ENCODE data around the gene CAMSAP2.

GRCh38 chr1:200733907-200734306 lies 4.8 kb upstream of the CAMSAP2 start:
- no peak for TF ChIP-seq RORB (CRISPR knock-in tag; IDR thresholded peaks at IDR 0.05)
- TF ChIP-seq, protein P1, sequence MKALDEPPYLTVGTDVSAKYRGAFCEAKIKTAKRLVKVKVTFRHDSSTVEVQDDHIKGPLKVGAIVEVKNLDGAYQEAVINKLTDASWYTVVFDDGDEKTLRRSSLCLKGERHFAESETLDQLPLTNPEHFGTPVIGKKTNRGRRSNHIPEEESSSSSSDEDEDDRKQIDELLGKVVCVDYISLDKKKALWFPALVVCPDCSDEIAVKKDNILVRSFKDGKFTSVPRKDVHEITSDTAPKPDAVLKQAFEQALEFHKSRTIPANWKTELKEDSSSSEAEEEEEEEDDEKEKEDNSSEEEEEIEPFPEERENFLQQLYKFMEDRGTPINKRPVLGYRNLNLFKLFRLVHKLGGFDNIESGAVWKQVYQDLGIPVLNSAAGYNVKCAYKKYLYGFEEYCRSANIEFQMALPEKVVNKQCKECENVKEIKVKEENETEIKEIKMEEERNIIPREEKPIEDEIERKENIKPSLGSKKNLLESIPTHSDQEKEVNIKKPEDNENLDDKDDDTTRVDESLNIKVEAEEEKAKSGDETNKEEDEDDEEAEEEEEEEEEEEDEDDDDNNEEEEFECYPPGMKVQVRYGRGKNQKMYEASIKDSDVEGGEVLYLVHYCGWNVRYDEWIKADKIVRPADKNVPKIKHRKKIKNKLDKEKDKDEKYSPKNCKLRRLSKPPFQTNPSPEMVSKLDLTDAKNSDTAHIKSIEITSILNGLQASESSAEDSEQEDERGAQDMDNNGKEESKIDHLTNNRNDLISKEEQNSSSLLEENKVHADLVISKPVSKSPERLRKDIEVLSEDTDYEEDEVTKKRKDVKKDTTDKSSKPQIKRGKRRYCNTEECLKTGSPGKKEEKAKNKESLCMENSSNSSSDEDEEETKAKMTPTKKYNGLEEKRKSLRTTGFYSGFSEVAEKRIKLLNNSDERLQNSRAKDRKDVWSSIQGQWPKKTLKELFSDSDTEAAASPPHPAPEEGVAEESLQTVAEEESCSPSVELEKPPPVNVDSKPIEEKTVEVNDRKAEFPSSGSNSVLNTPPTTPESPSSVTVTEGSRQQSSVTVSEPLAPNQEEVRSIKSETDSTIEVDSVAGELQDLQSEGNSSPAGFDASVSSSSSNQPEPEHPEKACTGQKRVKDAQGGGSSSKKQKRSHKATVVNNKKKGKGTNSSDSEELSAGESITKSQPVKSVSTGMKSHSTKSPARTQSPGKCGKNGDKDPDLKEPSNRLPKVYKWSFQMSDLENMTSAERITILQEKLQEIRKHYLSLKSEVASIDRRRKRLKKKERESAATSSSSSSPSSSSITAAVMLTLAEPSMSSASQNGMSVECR (CRISPR knock-in tag; IDR thresholded peaks at IDR 0.05; ENCODE audit: borderline replicate concordance): no peak
- TF ChIP-seq, protein P2, sequence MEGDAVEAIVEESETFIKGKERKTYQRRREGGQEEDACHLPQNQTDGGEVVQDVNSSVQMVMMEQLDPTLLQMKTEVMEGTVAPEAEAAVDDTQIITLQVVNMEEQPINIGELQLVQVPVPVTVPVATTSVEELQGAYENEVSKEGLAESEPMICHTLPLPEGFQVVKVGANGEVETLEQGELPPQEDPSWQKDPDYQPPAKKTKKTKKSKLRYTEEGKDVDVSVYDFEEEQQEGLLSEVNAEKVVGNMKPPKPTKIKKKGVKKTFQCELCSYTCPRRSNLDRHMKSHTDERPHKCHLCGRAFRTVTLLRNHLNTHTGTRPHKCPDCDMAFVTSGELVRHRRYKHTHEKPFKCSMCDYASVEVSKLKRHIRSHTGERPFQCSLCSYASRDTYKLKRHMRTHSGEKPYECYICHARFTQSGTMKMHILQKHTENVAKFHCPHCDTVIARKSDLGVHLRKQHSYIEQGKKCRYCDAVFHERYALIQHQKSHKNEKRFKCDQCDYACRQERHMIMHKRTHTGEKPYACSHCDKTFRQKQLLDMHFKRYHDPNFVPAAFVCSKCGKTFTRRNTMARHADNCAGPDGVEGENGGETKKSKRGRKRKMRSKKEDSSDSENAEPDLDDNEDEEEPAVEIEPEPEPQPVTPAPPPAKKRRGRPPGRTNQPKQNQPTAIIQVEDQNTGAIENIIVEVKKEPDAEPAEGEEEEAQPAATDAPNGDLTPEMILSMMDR (IDR thresholded peaks at IDR 0.05): no peak
- TF ChIP-seq RELA (CRISPR knock-in tag; IDR thresholded peaks at IDR 0.05; ENCODE audit: borderline replicate concordance): no peak
- TF ChIP-seq ESRRA (CRISPR knock-in tag; IDR thresholded peaks at IDR 0.05; ENCODE audit: borderline replicate concordance): no peak
- TF ChIP-seq FOXJ3 (CRISPR knock-in tag; IDR thresholded peaks at IDR 0.05; ENCODE audit: borderline replicate concordance): no peak
- no peak for TF ChIP-seq NFYB (CRISPR knock-in tag; conservative IDR thresholded peaks at IDR 0.05; ENCODE audit: low read depth)
- TF ChIP-seq MYBL2 (CRISPR knock-in tag; IDR thresholded peaks at IDR 0.05): no peak
- no peak for TF ChIP-seq USF2 (CRISPR knock-in tag; IDR thresholded peaks at IDR 0.05)
- TF ChIP-seq, protein P3, sequence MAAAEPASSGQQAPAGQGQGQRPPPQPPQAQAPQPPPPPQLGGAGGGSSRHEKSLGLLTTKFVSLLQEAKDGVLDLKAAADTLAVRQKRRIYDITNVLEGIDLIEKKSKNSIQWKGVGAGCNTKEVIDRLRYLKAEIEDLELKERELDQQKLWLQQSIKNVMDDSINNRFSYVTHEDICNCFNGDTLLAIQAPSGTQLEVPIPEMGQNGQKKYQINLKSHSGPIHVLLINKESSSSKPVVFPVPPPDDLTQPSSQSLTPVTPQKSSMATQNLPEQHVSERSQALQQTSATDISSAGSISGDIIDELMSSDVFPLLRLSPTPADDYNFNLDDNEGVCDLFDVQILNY (CRISPR knock-in tag; IDR thresholded peaks at IDR 0.05): no peak
- TF ChIP-seq FOXP1 (CRISPR knock-in tag; IDR thresholded peaks at IDR 0.05; ENCODE audit: borderline replicate concordance): no peak
- TF ChIP-seq SP1 (CRISPR knock-in tag; conservative IDR thresholded peaks at IDR 0.05): no peak
